Esophagus muscularis mucosa (tissue), 4 donors: ENCODE data around the gene PSPH. TPM values are rescaled to one million over a fixed set of nuclear protein-coding genes. Genes with fewer than 3 reads are reported as not detected.
"Not testable (repeated sequence)": the region's sequence is repeated elsewhere in the genome, so short reads cannot be mapped to it uniquely, and the experiment has no call there.

Experiments
- DNase-seq: peaks from one replicate; pipeline ENCODE4 v3.0.0-alpha.2; 2017; ENCODE audit errors: extremely low spot score
- H3K27ac ChIP-seq, 4 donors: fragments of 200-600 bp; sonication (generic); replicated peaks in 1 of 4; 1 replicate in 3 of 4; 2 replicates in 1 of 4; pipeline ENCODE4 v1.5.1; 2016 to 2019; ENCODE audit warnings: mild to moderate bottlenecking in 1 of 4
- H3K27me3 ChIP-seq, 4 donors: fragments of 200-600 bp; sonication (generic); one replicate each; pipeline versions ENCODE4 v1.5.1 to v1.6.0; 2016 to 2019
- H3K36me3 ChIP-seq, 4 donors: fragments of 200-600 bp; sonication (generic); one replicate each; pipeline ENCODE4 v1.5.1; 2016 to 2019
- H3K4me1 ChIP-seq, 4 donors: fragments of 200-600 bp; sonication (generic); one replicate each; pipeline ENCODE4 v1.5.1; 2016 to 2019
- H3K4me3 ChIP-seq, 4 donors: fragments of 200-600 bp; sonication (generic); 1 replicate in 2 of 4; 2 replicates in 2 of 4; pipeline ENCODE4 v1.5.1; 2016 to 2019; ENCODE audit warnings: mild to moderate bottlenecking in 4 of 4, moderate library complexity in 1 of 4
- H3K9me3 ChIP-seq, 4 donors: fragments of 200-600 bp; sonication (generic); 1 replicate in 3 of 4; 2 replicates in 1 of 4; pipeline ENCODE4 v1.5.1; 2016 to 2019
- EP300 ChIP-seq: sonication (generic); formaldehyde crosslinking; IDR thresholded peaks from one replicate; pipeline ENCODE4 v1.6.1; 2017; ENCODE audit warnings: antibody characterized with exemption
- POLR2A ChIP-seq: fragments of 450-650 bp; IDR thresholded peaks from one replicate; pipeline ENCODE4 v1.6.1; 2017; ENCODE audit warnings: antibody characterized with exemption, moderate library complexity, mild to moderate bottlenecking, low read depth
- POLR2AphosphoS5 ChIP-seq, 2 donors: sonication (generic); formaldehyde crosslinking; IDR thresholded peaks; one replicate each; pipeline ENCODE4 v1.6.1; 2017; ENCODE audit warnings: antibody characterized with exemption in 2 of 2
- WGBS: methylation state at CpG from one replicate; pipeline ENCODE4 v1.1.5; 2018; 5-methylcytosine and 5-hydroxymethylcytosine counted together
- intact Hi-C: fragments of 100-400 bp; cut with DNase I; formaldehyde crosslinking; loops from one replicate; pipeline ENCODE4 v1.15.1; 2023
- total RNA-seq, 4 donors: library from RNA; depleted of rRNA; stranded (reverse); fragments of >200 nt; gene quantifications; one replicate each; pipeline versions ENCODE4 v1.1.0 to v1.2.1, GENCODE V29; 2016
- TF ChIP-seq, protein P1 (sequence below), 3 experiments: fragments of 200-600 bp in 2 of 3; fragments of 450-650 bp in 1 of 3; sonication (generic) in 2 of 3; IDR thresholded peaks; one replicate each; pipeline ENCODE4 v1.5.1; 2017 to 2019; ENCODE audit warnings: antibody characterized with exemption in 3 of 3, mild to moderate bottlenecking in 2 of 3, moderate library complexity in 1 of 3

The PSPH gene
- total RNA-seq, 4 donors from 2014 or later: 9.1 to 15.9 (median 13.1) TPM

DNA sequence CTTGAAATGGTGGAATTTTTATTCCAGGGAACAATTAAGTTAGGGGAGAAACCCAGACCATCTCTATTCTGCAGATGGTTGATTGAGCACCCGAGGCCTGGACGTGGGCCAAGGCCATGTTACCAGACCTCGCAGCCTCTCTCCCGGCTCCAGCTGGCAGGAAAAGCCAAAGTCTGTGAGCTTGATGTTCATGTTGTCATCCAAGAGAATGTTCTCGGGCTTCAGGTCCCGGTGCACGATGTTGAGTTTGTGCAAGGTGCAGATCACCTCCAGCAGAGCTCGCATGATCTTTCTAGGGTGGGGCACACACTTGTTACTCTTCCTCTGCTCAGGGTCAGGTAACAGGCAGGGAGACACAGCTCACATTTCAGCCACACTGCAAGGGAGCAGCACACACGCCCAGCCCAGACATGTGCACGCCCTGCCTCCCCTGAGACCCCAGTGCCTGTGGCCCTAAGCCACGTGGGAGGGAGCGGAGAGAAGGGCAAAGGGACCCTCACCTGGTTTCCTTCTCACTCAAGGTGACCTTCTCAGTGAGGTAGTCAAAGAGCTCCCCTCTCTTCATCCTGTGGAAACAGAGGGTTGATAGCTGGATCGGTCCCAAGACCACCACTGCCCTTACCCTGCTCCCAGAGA is 32.0 kb upstream of the PSPH start:
- peak overlapping the region in 2 of 4 donors; percentile 3 to 11 for H3K27ac ChIP-seq
- 41% methylated on average over 11 of the region's 13 CpGs for WGBS
- DNase-seq: no peak

DNA sequence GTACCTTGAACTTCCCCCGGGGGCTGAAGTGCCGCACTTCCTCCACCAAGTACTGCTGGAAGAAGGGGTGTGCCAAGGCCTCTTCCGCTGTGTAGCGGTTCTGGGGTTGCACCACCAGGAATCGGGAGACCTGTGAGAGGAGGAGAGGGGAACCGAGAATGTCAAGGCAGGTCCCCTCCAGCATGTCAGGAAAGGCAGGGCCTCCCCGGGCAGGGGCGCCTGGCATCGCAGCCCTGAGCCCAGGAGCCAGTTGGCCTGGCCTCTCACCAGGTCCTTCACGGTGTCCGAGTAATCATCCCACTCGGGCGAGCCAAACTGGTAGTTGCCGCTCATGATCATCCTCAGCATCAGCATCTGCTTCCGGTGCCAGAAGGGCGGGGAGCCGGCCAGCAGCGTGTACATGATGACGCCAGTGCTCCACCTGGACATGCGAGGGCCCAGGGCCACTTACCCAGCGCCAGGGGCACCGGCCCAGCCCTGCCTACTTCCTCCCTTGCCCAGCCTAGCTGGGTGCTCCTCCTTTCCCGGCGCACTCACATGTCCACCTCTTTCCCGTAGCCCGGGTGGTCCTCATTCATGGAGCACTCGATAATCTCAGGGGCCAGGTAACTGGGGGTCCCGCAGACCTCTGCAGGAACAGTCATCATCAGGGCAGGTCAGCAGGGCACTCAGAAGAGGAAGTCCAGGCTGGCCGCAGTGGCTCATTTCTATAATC is 30.5 kb upstream of the PSPH start:
- Histone ChIP-seq H3K36me3 (peaks cover 12 to 59% (median 48%) of the 10 kb centered on the region in 4 donors), H3K27me3 (no peaks in the 10 kb centered on the region), H3K4me1 (peaks cover 35 to 40% (median 38%) of the 10 kb centered on the region in 4 donors), H3K9me3 (no peaks in the 10 kb centered on the region), H3K27ac (no peak overlapping the region), H3K4me3 (no peak overlapping the region)
- no peak for DNase-seq
- WGBS: 99% methylated on average over 12 of the region's 29 CpGs
- TF ChIP-seq EP300 (no peak), POLR2AphosphoS5 (IDR thresholded peaks at IDR 0.05) (no peak), POLR2A (no peak)
- TF ChIP-seq, protein P1, sequence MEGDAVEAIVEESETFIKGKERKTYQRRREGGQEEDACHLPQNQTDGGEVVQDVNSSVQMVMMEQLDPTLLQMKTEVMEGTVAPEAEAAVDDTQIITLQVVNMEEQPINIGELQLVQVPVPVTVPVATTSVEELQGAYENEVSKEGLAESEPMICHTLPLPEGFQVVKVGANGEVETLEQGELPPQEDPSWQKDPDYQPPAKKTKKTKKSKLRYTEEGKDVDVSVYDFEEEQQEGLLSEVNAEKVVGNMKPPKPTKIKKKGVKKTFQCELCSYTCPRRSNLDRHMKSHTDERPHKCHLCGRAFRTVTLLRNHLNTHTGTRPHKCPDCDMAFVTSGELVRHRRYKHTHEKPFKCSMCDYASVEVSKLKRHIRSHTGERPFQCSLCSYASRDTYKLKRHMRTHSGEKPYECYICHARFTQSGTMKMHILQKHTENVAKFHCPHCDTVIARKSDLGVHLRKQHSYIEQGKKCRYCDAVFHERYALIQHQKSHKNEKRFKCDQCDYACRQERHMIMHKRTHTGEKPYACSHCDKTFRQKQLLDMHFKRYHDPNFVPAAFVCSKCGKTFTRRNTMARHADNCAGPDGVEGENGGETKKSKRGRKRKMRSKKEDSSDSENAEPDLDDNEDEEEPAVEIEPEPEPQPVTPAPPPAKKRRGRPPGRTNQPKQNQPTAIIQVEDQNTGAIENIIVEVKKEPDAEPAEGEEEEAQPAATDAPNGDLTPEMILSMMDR (IDR thresholded peaks at IDR 0.05): no peak
- intact Hi-C loops: no loop called here

More for the DNA sequence above, 32.0 kb upstream of the PSPH start:
- TF ChIP-seq EP300: no peak
- no peak for TF ChIP-seq POLR2AphosphoS5 (IDR thresholded peaks at IDR 0.05)
- TF ChIP-seq, protein P1 (IDR thresholded peaks at IDR 0.05): no peak
- TF ChIP-seq POLR2A: no peak
- H3K4me1 ChIP-seq: peaks cover 35 to 40% (median 38%) of the 10 kb centered on the region in 4 donors
- H3K27me3 ChIP-seq: no peaks in the 10 kb centered on the region
- H3K36me3 ChIP-seq: peaks cover 11 to 67% (median 52%) of the 10 kb centered on the region in 4 donors
- no peak overlapping the region for H3K4me3 ChIP-seq
- no peaks in the 10 kb centered on the region for H3K9me3 ChIP-seq
- intact Hi-C loops: no loop called here

DNA sequence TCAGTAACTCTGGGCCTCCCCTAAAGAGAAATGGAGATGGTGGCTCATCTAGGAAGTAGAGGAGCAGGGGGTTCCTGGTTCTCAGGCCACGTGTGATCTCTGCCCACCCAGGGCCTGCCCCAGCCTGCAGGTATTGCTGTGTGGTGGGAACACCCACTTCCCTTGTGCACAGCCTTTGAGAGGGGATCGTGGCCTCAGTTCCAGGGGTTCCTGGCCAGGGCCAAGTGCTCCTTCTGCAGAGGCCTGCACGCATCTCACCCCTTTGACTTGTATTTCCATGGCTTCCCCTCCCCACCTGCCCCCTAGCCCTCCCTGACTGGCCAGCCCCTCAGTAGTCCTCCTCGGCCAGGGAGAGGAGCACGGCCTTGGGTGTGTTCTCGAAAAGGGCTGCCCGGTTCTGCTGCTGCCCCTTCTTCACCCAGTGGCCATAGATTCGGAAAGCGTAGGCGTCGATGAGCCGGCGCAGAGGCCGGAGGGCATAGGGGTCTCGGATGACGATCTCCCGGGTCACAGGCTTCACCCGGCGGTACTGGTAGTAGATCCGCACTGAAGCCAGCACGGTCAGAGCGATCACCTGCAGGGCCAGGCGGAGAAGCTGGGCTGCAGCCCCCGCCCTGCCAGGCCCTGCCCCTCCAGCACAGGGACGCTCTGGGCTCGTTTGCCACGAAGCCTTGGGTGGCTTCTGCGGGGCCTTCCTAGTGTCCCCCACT is 29.6 kb upstream of the PSPH start:
- H3K27ac ChIP-seq: peak overlapping the region; percentile 58 to 75 (median 68)
- H3K4me1 ChIP-seq: peaks cover 35 to 40% (median 38%) of the 10 kb centered on the region in 4 donors
- H3K27me3 ChIP-seq, DNase-seq, intact Hi-C loops, H3K9me3 ChIP-seq, H3K4me3 ChIP-seq: not testable (repeated sequence)
- 95% methylated on average over 20 of the region's 28 CpGs for WGBS
- H3K36me3 ChIP-seq: peaks cover 12 to 59% (median 42%) of the 10 kb centered on the region in 4 donors

DNA sequence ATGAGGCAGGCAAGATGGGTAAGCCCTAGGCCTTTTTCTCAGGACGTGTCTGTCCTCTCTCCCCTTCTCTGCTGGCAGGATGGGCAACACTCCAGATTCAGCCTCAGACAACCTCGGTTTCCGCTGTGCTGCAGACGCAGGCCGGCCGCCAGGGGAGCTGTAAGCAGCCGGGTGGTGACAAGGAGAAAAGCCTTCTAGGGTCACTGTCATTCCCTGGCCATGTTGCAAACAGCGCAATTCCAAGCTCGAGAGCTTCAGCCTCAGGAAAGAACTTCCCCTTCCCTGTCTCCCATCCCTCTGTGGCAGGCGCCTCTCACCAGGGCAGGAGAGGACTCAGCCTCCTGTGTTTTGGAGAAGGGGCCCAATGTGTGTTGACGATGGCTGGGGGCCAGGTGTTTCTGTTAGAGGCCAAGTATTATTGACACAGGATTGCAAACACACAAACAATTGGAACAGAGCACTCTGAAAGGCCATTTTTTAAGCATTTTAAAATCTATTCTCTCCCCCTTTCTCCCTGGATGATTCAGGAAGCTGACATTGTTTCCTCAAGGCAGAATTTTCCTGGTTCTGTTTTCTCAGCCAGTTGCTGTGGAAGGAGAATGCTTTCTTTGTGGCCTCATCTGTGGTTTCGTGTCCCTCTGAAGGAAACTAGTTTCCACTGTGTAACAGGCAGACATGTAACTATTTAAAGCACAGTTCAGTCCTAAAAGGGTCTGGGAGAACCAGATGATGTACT is 28.4 kb upstream of the PSPH start:
- intact Hi-C loops: loop anchor here (10.0 kb wide), 1 partner anchor 195 kb away; the partner anchor contains the start of gene ZNF713
- TF ChIP-seq POLR2AphosphoS5 (IDR thresholded peaks at IDR 0.05): peak; percentile 46 to 71
- no peak for TF ChIP-seq EP300
- TF ChIP-seq, protein P1 (IDR thresholded peaks at IDR 0.05): peak; percentile 51 to 84 (median 54)
- no peak for TF ChIP-seq POLR2A
- DNase-seq: peak; percentile 93
- no peak overlapping the region for H3K4me3 ChIP-seq
- peak overlapping the region; percentile 58 to 75 (median 68) for H3K27ac ChIP-seq
- peaks cover 12 to 49% (median 31%) of the 10 kb centered on the region in 4 donors for H3K36me3 ChIP-seq
- no peaks in the 10 kb centered on the region for H3K9me3 ChIP-seq
- WGBS: 19% methylated on average over 3 of the region's 12 CpGs
- H3K27me3 ChIP-seq: no peaks in the 10 kb centered on the region
- peaks cover 36 to 43% (median 40%) of the 10 kb centered on the region in 4 donors for H3K4me1 ChIP-seq
